Subcutaneous abdominal adipose tissue (tissue), 5 donors: ENCODE results near the gene NBPF9.
"Not testable (repeated sequence)": the region's sequence is repeated elsewhere in the genome, so short reads cannot be mapped to it uniquely, and the experiment has no call there.

ENCODE experiments used
- H3K27ac ChIP-seq: one replicate; pipeline ENCODE4 v1.7.0; 2013; ENCODE audit warnings: low read depth, mild to moderate bottlenecking, inconsistent platforms, low read length, moderate library complexity
- H3K27me3 ChIP-seq, 5 donors: one replicate each; pipeline ENCODE4 v1.7.0; 2013; ENCODE audit warnings: low read length in 5 of 5, inconsistent platforms in 1 of 5; ENCODE audit not compliant: control insufficient read depth in 5 of 5, insufficient read depth in 4 of 5
- H3K36me3 ChIP-seq, 5 donors: one replicate each; pipeline ENCODE4 v1.7.0; 2013; ENCODE audit warnings: low read length in 5 of 5; ENCODE audit not compliant: control insufficient read depth in 5 of 5, insufficient read depth in 5 of 5
- H3K4me1 ChIP-seq, 5 donors: one replicate each; pipeline ENCODE4 v1.7.0; 2013; ENCODE audit warnings: low read length in 5 of 5, mild to moderate bottlenecking in 3 of 5, moderate library complexity in 1 of 5; ENCODE audit not compliant: control insufficient read depth in 5 of 5, insufficient read depth in 5 of 5
- H3K4me3 ChIP-seq, 5 donors: one replicate each; pipeline ENCODE4 v1.7.0; 2013; ENCODE audit warnings: low read length in 5 of 5, low read depth in 1 of 5
- H3K9ac ChIP-seq, 5 donors: one replicate each; pipeline ENCODE4 v1.7.0; 2013; ENCODE audit warnings: low read length in 5 of 5, mild to moderate bottlenecking in 4 of 5, moderate library complexity in 3 of 5
- H3K9me3 ChIP-seq, 5 donors: one replicate each; pipeline ENCODE4 v1.7.0; 2013; ENCODE audit warnings: low read length in 5 of 5; ENCODE audit not compliant: control insufficient read depth in 5 of 5
- donor health status: healthy.
- donor health status: healthy.
- donor health status: healthy.
- donor health status: healthy.
- donor health status: healthy.

The NBPF9 gene

GRCh38 chr1:149013513-149013912, 89.8 kb downstream of the NBPF9 start:
- H3K9me3 ChIP-seq, H3K4me1 ChIP-seq, H3K9ac ChIP-seq, H3K4me3 ChIP-seq, H3K27me3 ChIP-seq, H3K27ac ChIP-seq: not testable (repeated sequence)
- H3K36me3 ChIP-seq: peaks cover 0 to 17% (median 8%) of the 10 kb centered on the region in 5 donors

- not testable (repeated sequence) for H3K9me3 ChIP-seq, H3K9ac ChIP-seq, H3K27me3 ChIP-seq, H3K27ac ChIP-seq, H3K4me3 ChIP-seq, H3K4me1 ChIP-seq
- H3K36me3 ChIP-seq: peaks cover 0 to 17% (median 8%) of the 10 kb centered on the region in 5 donors
Observed at GRCh38 chr1:149012599-149012998, 90.8 kb downstream of the NBPF9 start.

- H3K36me3 ChIP-seq: peaks cover 2 to 13% (median 6%) of the 10 kb centered on the region in 5 donors
- H3K27ac ChIP-seq, H3K4me1 ChIP-seq: not testable (repeated sequence)
Observed at GRCh38 chr1:149009761-149010160, 93.6 kb downstream of the NBPF9 start.

GRCh38 chr1:149008769-149009168, 94.6 kb downstream of the NBPF9 start:
- H3K9ac ChIP-seq, H3K9me3 ChIP-seq, H3K4me3 ChIP-seq, H3K4me1 ChIP-seq, H3K27me3 ChIP-seq, H3K27ac ChIP-seq: not testable (repeated sequence)
- peaks cover 2 to 13% (median 6%) of the 10 kb centered on the region in 5 donors for H3K36me3 ChIP-seq

More at GRCh38 chr1:149009761-149010160, 93.6 kb downstream of the NBPF9 start:
- not testable (repeated sequence) for H3K4me3 ChIP-seq, H3K9ac ChIP-seq, H3K9me3 ChIP-seq, H3K27me3 ChIP-seq

GRCh38 chr1:149008326-149008725, 95.0 kb downstream of the NBPF9 start:
- H3K4me3 ChIP-seq, H3K9me3 ChIP-seq, H3K4me1 ChIP-seq, H3K27me3 ChIP-seq, H3K27ac ChIP-seq, H3K9ac ChIP-seq: not testable (repeated sequence)
- peaks cover 2 to 13% (median 6%) of the 10 kb centered on the region in 5 donors for H3K36me3 ChIP-seq
